ENCODE results near the gene ATF2. TPM values are rescaled to one million over a fixed set of nuclear protein-coding genes. Genes with fewer than 3 reads are reported as not detected.
"Not testable (repeated sequence)": the region's sequence is repeated elsewhere in the genome, so short reads cannot be mapped to it uniquely, and the experiment has no call there.

ATF2 gene
- total RNA-seq, 1 donor, result 68.1 TPM

DNA sequence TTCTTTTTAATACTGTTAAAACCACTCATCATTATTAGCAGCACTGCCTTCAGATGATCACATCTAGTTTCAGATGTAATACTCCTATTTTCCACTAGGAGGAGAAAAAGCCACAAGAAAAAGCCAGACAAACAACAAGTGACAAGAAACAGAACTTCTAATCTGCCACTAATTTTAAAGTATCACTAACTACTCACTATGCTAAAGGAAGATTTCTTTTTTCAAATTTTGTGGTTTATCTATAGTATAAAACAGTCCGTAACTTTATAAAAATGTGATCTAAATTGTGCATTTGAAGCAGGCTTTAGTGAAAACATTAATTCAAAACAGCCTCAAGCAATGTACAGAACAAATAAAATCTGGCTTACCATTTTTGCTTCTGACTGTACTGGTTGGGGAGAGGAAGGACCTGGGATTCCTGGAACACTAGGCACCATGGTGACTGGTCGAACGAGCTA lies 56.8 kb downstream of the ATF2 start:
- no peak overlapping the region for H3K4me3 ChIP-seq (ENCODE audit: low read depth, low read length)
- TF ChIP-seq, protein P1, sequence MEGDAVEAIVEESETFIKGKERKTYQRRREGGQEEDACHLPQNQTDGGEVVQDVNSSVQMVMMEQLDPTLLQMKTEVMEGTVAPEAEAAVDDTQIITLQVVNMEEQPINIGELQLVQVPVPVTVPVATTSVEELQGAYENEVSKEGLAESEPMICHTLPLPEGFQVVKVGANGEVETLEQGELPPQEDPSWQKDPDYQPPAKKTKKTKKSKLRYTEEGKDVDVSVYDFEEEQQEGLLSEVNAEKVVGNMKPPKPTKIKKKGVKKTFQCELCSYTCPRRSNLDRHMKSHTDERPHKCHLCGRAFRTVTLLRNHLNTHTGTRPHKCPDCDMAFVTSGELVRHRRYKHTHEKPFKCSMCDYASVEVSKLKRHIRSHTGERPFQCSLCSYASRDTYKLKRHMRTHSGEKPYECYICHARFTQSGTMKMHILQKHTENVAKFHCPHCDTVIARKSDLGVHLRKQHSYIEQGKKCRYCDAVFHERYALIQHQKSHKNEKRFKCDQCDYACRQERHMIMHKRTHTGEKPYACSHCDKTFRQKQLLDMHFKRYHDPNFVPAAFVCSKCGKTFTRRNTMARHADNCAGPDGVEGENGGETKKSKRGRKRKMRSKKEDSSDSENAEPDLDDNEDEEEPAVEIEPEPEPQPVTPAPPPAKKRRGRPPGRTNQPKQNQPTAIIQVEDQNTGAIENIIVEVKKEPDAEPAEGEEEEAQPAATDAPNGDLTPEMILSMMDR (IDR thresholded peaks at IDR 0.05; ENCODE audit: insufficient read depth, low read length), result peak; percentile 69
- DNase-seq (ENCODE audit: low read depth), result peak; percentile 67

DNA sequence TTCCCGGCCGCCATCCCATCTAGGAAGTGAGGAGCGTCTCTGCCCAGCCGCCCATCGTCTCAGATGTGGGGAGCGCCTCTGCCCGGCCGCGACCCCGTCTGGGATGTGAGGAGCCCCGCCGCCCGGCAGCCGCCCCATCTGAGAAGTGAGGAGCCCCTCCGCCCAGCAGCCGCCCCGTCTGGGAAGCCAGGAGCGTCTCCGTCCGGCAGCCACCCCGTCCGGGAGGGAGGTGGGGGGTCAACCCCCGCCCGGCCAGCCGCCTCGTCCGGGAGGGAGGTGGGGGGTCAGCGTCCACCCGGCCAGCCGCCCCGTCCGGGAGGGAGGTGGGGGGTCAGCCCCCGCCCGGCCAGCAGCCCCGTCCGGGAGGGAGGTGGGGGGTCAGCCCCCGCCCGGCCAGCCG lies 59.9 kb downstream of the ATF2 start:
- not testable (repeated sequence) for H3K4me3 ChIP-seq (ENCODE audit: low read depth, low read length); DNase-seq (ENCODE audit: low read depth)

- TF ChIP-seq, protein P1 (IDR thresholded peaks at IDR 0.05; ENCODE audit: insufficient read depth, low read length), result no peak
- H3K4me3 ChIP-seq (ENCODE audit: low read depth, low read length), result no peak overlapping the region
- DNase-seq (ENCODE audit: low read depth), result no peak
Measured at GRCh38 chr2:175107146-175107545, 60.9 kb downstream of the ATF2 start.

DNA sequence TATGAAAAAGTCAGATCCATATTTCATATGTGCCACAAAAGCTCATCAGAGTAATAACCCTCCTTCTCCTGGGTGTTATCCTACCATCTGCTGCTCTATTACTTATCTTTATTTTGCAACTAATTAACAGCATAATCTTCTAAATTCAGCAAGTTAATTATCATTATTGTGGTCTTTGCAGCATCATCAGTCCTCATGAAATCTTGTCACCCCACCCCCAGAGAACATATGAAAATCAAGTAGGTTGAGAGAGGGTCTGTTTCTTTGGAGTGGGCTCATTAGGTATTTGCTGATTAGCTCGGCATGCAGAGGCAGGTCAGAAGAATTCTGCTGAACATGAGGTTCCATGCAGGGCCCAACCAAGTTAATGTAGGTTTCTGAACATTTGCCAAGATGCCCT lies 64.8 kb downstream of the ATF2 start:
- no peak for DNase-seq (ENCODE audit: low read depth)
- TF ChIP-seq, protein P1 (IDR thresholded peaks at IDR 0.05; ENCODE audit: insufficient read depth, low read length), result no peak
- H3K4me3 ChIP-seq (ENCODE audit: low read depth, low read length), result no peak overlapping the region

GRCh38 chr2:175101514-175101913 lies 66.5 kb downstream of the ATF2 start:
- H3K4me3 ChIP-seq (ENCODE audit: low read depth, low read length), result no peak overlapping the region
- TF ChIP-seq, protein P1 (IDR thresholded peaks at IDR 0.05; ENCODE audit: insufficient read depth, low read length), result no peak
- no peak for DNase-seq (ENCODE audit: low read depth)

DNA sequence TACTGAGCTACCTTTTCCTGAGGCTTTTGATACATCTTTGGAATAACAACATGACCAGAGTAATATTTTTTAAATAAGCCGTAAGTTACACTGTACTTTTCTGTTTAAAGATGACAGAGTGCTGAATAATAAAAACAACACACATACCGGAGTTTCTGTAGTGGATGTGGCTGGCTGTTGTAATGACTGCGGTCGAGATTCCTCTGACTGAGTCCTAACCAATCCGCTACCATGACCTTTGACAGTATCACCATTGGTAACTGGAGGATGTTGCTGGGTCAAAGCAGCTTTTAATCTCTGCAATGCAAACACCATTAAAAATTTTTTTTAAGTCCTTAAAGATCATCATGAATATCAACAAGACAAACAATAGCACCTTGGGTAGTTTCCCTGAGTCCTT lies 70.7 kb downstream of the ATF2 start:
- TF ChIP-seq, protein P1 (IDR thresholded peaks at IDR 0.05; ENCODE audit: insufficient read depth, low read length), result no peak
- DNase-seq (ENCODE audit: low read depth), result peak; percentile 50
- H3K4me3 ChIP-seq (ENCODE audit: low read depth, low read length), result no peak overlapping the region

DNA sequence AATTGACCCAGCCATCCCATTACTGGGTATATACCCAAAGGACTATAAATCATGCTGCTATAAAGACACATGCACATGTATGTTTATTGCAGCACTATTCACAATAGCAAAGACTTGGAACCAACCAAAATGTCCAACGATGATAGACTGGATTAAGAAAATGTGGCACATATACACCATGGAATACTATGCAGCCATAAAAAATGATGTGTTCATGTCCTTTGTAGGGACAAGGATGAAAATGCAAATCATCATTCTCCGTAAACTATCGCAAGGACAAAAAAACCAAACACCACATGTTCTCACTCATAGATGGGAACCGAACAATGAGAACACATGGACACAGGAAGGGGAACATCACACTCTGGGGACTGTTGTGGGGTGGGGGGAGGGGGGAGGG lies 83.9 kb downstream of the ATF2 start:
- not testable (repeated sequence) for DNase-seq (ENCODE audit: low read depth); H3K4me3 ChIP-seq (ENCODE audit: low read depth, low read length)

DNA sequence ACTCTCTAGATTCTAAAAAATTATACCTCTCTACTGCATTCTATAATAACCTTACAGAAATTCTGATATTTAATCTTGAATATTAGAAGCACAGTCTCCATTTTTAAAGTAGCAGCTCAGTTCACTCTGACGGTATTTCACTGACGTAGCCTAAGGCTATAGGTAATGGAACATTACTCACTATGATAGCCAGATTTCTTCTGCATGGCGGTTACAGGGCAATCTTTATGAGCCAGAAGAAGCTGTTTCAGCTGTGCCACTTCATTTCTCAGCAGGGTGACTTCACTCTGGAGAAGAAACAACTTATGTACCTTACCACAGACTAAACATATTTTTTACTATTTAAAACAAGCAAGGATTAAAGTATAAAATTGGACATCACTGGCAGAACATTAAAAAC lies 87.5 kb downstream of the ATF2 start:
- no peak for DNase-seq (ENCODE audit: low read depth)
- no peak overlapping the region for H3K4me3 ChIP-seq (ENCODE audit: low read depth, low read length)
- TF ChIP-seq, protein P1 (IDR thresholded peaks at IDR 0.05; ENCODE audit: insufficient read depth, low read length), result no peak
